ENCODE data around the gene MYO1C.

The MYO1C gene

DNA sequence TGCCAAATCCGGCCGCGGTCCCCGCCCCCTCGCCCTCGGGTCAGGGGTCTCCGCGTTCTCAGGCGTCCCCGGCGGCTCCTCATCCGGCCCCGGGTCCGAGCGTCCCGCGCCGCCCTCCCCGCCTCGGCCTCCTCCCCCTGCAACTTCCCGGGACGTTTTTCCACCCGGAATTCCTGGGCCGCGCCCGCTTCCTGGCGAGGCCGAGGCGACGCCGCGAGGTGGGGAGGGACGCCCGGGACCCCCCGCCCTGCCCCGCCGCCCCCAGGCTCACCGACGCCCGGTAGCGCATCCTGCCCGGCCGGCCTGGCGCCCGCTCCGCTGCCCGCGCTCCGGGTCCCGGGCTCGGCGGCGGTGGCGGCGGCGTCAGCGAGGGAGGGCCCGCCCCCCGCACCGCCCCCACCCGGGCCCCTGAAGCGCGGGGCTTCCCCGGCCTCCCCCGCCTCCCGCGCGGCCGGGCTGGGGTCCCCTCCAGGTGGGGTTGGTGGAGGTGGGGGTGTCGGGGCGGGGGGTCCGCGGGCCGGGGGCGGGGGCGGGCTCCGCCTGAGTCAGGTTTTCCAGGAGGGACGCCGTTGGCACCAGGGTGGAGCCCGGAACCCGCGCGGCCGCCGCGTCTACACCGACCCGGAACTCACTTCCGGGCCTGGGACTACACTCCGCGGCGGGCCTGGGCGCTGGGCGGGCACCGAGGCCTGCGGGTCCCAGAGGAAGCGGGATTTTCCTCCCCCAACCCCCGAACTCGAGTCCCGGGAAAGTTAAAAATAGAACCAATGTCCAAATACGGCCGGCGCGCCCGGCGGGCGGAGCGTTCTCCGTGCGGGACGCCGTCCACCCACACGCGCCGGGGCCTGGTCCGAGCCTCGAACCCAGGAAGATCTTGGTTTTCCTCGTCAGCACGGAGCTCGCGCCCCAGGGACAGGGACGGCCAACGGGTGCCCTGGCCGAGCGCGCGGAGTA lies 6.8 kb downstream of the MYO1C start:
- no peak for DNase-seq (ENCODE audit: low read depth, low spot score)
- peak overlapping the region; percentile 84 for H3K27ac ChIP-seq

DNA sequence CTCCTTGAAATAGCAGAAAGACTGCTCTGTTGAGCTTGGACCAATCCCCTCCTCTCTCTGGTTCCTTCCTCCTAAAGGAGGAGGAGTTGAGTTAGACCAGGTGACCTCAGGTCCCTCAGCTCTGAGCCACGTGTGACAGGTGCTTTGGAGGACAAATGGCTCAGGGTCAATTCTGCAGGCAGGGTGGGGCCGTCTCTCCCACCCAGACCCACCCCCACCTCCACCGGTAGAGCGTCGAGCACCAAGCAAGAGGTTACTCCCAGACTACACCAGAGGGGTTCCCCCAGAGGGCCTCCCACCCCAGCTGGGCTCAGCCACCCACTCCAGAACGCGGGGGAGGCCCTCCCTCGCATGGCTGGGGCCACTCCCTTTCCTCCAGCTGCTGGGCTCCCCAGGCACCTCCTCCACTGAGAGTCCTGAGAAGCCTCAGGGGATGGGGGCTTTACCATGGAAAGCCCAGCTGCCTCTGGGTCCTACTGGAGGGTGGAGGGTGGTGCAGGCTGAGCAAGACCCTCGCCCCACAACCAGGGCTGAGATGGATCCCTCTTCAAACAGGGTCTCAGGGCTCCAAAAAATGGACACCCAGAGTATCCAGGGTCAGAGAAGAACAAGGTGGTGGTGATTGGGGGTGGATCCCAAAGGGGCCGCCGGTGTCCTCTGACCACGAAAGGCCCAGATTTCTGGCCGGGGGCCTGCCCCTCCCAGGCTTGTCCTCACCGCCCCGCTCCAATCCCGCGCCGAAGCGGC lies 7.6 kb downstream of the MYO1C start:
- H3K27ac ChIP-seq = peak overlapping the region; percentile 84
- DNase-seq (ENCODE audit: low read depth, low spot score) = no peak

DNA sequence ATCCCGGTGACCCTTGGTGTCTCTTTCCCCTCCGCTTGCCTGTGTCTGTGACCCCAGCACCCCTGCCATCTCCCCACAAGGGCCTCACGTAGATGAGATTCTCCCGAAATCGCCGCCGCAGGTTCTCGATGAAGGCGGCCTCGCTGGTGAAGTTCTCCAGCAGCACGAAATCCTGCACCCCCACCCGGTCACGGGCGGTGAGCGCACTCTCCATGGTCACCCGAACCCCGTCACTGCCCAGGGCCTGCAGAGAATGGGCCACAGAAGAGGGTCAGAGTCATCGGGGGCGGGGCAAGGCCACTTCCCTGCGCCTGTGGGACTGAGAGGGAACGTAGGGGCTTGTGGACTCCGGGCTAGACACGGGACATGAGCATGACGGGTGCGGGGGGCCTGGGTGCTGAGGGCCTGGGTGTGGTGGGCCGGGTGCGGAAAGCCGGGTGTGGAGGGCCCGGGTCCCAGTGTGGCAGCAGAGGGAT lies 8.4 kb downstream of the MYO1C start:
- H3K27ac ChIP-seq = no peak overlapping the region
- DNase-seq (ENCODE audit: low read depth, low spot score) = no peak

DNA sequence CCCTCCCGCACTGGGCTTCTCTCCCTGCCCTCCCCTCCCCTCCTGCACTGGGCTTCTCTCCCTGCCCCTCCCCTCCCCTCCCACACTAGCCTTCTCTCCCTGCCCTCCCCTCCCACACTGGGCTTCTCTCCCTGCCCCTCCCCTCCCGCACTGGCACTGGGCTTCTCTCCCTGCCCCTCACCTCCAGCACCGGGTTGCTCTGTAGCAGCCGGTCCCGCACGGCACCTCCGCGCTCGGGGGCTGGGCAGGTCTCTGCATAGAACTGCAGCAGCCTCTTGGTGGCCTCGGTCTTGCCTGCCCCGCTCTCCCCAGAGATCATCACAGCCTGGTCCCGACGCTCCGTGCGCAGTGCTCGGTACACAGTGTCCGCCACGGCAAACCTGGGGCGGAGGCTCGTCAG lies 9.8 kb downstream of the MYO1C start:
- no peak overlapping the region for H3K27ac ChIP-seq
- no peak for DNase-seq (ENCODE audit: low read depth, low spot score)

DNA sequence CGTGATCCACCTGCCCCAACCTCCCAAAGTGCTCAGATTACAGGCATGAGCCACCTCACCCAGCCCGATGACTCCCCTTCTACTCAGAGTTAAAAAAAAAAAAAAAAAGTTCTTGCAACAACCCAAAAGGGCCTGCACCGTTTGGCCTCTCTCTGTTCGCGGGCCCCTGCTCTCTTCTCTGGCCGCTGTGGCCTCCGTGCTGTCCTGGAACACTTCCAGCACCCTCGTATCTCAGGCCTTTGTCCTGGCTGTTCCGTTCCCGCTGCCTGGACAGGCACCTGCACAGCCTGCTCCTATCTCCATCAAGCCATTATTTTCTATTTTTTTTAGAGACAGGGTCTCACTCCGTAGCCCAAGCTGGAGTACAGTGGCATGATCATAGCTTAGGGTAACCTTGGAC lies 10.8 kb downstream of the MYO1C start:
- DNase-seq (ENCODE audit: low read depth, low spot score) = no peak
- no peak overlapping the region for H3K27ac ChIP-seq

DNA sequence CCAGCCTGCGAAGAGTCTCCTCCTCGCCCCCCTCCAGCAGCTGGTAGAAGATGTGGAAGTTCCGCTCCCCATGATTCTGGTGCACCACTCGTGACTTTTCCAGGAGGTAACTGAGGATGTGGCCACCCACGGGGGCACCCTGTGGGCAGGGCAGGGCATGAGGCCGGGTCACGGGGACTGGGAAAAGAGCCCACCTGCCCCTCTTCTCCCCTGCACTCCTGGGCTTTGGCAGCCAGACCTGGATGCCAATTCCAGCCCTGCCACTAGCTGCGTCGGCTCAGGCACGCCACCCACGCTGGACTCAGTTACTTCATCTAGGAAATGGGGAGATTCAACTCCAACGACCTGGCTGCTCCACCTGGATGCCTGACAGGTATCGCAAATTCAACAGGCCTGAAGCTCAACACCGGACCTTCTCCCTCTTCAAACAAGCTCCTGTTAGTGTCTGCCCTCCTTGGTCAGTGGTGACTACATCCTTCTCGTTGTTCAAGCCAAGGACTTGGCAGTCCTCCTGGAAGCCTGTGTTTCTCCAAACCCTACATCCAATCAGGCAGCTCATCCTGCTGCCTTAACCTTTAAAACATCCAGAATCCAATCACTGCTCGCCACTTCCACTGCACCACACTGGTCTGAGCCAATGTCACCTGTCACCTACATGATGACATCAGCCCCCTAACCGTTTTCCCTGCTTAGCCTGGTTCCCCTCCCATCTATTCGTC lies 11.6 kb downstream of the MYO1C start:
- no peak for DNase-seq (ENCODE audit: low read depth, low spot score)
- no peak overlapping the region for H3K27ac ChIP-seq

DNA sequence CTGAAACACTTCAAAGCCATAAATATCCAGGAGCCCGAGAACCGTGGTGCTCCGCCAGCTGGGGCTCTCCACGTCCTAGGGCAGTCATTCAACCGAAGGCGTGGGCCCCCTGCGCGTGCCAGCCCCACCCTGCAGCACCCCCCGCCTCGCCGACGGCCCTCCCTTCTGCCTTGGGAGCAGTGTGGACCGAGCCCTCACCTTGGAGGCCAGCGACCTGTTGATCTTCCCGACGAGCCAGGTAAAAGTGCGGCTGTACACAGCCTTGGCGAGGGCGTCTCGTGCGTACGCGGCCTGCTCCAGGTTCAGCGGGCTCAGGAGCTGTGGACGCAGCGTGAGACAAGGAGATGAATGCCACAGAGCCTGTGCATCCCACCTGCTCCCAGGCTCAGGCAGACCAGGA lies 14.1 kb downstream of the MYO1C start:
- H3K27ac ChIP-seq = no peak overlapping the region
- DNase-seq (ENCODE audit: low read depth, low spot score) = no peak

DNA sequence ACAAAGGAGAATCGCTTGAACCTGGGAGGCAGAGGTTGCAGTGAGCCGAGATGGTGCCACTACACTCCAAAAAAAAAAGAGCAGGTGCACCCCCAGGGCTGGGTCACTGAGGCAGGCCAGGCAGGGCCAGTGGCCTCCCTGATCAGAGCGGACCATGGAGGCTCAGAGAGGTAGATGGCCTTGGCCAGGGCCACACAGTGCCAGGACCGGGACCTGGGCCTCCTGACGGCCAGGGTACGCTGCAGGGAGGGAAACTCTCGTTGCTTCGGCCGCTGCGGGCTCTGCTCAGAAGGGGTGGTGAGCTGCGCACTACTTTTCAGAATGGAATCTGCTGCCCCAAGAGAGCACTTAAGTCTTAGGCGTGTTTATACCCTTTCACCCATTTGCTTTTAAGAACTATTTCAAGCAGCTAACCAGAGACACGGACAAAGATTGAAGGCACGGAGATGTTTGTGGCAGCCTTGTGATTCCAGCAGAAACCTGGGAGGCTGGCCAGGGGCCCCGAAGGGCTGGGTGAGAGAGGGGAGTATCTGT lies 17.1 kb downstream of the MYO1C start:
- H3K27ac ChIP-seq = no peak overlapping the region
- no peak for DNase-seq (ENCODE audit: low read depth, low spot score)

DNA sequence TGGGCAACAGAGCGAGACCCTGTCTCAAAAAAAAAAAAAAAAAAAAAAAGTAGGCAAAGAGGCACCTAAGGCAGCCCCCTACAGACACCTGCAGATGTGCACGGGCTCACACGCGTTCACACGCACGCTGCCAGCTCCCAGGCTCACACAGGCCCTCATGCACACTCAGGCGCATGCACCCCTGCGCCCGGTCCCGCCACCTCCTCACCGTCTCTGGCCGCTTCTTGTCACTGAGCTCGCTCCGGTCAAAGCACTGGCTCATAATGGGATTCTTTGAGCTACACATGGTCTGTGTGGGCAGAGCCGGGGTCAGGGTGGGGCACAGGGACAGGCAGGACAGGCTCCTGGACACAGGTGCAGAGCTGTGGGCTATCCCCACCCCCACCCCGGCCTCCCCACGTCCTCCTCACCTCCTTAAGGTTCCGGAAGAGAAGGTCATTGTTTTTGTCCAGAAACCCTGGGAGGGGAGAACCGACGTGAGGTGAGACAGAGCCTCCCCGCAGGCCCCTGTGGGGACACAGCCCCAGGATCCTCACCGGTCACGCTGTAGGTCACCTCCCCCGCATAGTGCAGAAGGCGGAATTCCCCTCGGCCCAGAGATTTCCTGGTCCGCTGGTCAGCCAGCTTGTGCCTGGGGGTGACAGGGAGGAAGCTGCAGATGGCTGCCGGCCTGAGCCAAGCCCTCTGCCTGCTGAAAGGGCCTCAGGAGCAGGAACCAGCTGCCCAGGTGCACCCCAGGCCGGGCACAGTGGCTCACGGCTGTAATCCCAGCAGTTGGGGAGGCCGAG lies 17.9 kb downstream of the MYO1C start:
- DNase-seq (ENCODE audit: low read depth, low spot score) = no peak
- H3K27ac ChIP-seq = no peak overlapping the region

DNA sequence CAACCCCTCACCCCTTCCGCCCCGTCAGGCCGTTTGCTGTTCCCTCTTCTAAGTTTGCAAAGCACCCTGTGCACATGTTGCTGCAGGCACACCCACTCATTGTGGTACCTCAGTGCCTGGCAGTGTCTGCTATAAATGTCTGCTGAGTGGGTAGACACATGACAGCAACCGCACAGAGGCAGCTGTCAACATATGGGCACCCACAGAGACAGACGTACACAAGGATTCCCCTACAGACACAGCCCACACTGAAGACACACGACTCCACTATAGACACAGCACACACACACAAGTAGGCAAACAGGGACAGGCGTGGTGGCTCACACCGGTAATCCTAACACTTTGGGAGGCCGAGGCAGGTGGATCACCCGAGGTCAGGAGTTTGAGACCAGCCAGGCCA lies 18.6 kb downstream of the MYO1C start:
- no peak overlapping the region for H3K27ac ChIP-seq
- DNase-seq (ENCODE audit: low read depth, low spot score) = no peak

DNA sequence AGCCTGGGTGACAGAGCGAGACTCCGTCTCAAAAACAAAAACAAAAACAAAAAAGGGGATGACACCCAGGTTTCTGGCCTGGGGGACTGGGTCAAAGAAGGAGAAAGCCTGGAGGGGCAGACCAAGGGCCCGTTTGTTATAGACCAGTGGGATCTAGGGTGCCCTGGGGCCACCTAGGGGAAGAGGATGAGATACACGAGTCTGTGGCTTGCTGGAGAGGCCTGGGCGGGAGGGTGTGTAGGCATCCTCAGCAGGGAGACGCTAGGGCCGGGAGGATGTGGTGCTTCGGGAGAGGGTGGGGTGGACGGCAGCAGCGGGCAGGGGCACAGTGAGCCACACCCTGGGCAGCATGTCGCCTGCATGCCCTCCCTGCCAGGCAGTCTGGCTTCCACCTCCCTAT lies 19.3 kb downstream of the MYO1C start:
- no peak overlapping the region for H3K27ac ChIP-seq
- DNase-seq (ENCODE audit: low read depth, low spot score) = no peak

DNA sequence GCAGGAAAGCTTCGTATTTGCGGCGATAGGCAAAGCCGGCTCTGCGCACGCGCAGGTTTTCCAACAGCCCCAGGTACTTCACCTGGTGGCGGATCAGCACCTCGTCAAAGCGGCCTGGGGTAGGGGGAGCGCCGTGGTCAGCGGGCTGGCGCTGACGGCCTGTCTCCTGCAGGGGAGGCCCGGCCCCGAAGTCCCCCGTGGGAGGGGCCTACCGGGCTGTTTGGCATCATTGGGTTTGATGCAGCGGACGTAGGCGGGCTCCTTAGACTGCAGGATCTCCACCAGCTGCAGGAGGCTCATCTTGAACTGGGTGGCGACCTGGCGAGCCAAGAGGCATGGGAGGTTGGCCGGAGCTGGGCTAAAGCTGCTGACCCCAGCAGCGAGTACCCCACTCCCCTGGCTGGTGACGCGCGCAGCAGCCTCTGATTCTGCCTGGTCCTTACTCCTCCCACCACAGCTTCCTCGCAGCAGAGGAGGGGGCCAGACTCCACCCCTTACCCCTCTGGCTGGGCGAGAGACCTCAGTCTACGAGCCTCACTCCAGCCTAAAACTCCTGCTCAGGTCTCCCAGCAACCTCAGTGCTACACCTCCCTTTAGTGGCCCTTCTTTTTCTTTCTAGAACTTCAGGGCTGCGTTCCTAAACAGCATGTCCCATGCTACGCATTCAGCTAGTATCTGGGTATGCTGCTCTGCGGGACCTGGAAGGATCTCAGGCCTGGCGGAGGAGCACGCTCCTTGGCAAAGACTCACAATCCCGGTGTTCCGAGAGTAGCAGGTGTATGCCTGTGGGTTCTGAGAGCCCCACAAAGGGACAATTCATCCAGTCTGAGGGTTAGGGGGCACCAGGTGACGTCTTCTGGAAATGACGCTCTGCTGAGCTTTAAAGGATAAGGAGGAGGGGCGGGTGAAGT lies 20.3 kb downstream of the MYO1C start:
- H3K27ac ChIP-seq = no peak overlapping the region
- no peak for DNase-seq (ENCODE audit: low read depth, low spot score)

DNA sequence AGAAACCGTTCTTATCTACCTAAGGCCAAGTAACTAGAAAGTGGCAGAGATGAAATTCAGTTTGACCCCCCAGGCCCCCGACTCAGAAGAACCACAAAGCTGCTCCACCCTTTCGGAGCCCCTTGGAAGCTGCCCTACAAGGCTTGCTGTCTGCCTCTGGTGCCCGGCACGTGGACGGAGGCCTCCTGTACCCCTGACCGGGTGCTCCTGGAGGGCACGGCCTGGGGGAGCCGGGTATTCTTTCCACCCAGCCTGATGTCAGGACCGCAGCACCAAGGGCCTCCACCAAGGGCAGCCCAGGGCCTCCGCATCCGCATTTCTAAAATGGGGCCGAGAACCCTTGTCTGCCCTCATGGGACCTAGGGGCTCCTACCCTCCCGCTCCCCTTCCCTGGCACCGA lies 21.0 kb downstream of the MYO1C start:
- no peak overlapping the region for H3K27ac ChIP-seq
- DNase-seq (ENCODE audit: low read depth, low spot score) = no peak

DNA sequence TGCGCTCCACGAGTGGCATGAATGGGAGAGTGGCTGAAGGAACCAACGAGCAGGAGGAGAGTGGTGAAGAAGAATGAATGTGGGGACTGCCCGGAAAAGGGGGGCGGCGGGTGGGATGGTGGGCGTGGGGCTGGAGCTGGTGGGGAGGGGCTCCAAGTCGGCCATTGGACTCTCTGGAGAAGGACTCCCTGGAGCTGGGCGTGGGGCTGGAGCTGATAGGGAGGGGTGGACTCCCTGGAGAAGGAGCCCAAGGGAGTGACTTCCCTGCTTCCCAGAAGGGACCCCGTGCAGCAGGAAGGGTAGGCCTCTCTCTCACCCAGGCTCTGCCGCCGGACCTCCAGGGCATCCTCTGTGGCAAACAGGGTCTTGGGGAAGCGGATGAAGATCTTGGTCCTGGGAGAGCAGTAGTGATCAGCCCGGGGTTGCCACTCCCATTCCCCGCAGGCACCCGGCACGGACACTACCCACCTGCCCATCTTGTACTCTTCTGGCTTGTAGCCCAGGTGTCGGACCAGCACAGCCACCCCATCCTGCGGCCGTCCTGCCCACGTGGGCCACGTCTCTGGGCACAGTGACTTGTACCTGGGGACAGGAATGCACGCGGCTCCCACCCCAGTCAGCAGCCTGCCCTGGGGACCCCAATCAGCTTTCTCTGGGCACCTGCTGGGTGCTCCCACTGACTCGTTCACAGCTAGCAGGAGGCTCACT lies 21.6 kb downstream of the MYO1C start:
- no peak for DNase-seq (ENCODE audit: low read depth, low spot score)
- no peak overlapping the region for H3K27ac ChIP-seq

DNA sequence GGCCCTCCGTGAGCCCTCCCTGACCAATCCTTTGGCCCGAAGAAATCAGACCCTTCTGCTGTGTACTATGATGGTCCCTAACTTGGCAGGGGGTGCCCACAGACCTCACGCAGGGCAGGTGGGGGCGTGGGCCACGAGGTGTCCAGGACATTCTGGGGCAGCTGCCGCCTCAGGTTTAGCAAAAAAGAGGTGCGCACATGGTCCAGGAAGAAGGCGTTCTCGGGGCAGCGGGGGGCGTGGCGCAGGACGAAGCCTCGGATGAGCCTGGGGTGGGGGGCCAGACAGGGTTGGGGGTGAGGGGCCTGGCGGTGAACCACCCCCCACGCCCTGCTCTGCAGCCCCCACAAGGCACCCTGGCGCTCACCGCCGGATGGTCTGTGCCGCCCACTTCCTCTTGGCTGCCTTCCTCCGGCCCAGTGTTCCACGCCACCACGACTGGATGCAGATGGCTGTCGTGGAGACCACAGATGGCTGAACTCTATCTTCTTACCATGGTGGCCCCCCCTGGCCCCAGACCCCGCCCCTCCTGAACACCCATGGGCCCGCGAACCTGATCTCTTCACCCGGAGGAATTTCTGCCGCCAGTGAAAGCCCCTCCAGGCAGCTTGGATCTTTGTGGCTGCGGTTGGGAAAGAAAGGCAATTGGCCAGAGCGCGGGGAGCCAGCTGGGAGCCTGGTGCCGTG lies 22.3 kb downstream of the MYO1C start:
- DNase-seq (ENCODE audit: low read depth, low spot score) = no peak
- no peak overlapping the region for H3K27ac ChIP-seq

DNA sequence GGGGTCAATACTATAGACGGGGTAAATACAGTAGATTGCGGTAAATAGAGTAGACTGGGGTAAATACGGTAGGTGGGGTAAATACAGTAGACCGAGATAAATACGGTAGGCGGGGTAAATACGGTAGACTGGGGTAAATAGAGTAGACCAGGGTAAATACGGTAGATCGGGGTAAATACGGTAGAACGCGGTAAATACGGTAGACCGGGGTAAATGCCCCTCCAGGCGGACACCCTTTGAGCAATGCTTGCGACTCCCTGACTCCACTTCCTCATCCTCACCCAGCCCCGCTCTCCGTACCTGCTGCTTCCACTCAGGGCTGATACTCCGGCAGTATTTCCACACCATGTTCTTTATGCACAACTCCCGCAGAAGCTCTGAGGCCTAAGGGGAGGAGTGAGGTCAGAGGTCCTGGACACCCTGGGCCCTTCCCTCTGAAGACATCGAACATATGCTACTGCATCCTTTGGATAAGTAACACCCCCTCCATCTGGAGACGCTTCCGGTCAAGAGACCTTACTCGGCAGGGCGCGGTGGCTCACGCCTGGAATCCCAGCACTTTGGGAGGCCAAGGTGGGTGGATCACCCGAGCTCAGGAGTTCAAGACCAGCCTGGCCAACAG lies 23.1 kb downstream of the MYO1C start:
- no peak overlapping the region for H3K27ac ChIP-seq
- no peak for DNase-seq (ENCODE audit: low read depth, low spot score)

DNA sequence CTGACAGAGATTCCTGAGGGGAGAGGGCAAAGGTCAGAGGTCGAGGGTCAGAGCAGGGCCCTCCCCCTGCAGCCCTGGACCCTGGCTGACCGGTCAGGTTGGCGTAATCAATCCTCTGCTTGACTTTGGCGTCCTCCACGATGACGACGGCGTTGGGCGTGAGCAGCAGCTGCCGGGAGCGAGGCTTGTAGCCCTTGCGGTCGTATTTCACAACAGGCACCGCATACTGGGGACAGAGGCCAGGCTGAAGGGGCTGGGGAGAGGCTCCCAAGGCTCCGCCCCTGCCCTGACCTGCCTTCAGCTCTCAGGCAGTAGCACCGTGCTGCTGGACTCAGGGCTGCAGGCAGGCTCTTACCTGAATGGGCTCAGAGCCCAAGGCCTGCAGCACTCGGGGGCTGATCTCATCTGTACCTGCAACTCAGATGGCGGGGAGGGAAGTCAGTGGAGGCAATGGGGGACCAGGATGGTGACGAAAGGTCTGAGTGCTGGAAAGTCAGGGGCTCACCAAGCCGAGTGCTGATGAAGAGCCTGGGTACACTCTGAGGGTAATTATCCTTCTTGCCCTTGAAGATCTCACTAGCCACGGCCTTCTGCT lies 24.5 kb downstream of the MYO1C start:
- no peak overlapping the region for H3K27ac ChIP-seq
- no peak for DNase-seq (ENCODE audit: low read depth, low spot score)

All from epithelial cell of prostate (primary cell).